HG03064 (cell line): ENCODE measurements around the gene SLC6A9.

Experiments
- ATAC-seq: cut with Tn5 transposase; IDR thresholded peaks from one replicate; pipeline ENCODE4 v1.9.1; 2021; ENCODE audit warnings: low read depth; ENCODE audit not compliant: unreplicated experiment

SLC6A9 gene

GRCh38 chr1:43990271-43991199 is 40.7 kb downstream of the SLC6A9 start:
- ATAC-seq = no peak

DNA sequence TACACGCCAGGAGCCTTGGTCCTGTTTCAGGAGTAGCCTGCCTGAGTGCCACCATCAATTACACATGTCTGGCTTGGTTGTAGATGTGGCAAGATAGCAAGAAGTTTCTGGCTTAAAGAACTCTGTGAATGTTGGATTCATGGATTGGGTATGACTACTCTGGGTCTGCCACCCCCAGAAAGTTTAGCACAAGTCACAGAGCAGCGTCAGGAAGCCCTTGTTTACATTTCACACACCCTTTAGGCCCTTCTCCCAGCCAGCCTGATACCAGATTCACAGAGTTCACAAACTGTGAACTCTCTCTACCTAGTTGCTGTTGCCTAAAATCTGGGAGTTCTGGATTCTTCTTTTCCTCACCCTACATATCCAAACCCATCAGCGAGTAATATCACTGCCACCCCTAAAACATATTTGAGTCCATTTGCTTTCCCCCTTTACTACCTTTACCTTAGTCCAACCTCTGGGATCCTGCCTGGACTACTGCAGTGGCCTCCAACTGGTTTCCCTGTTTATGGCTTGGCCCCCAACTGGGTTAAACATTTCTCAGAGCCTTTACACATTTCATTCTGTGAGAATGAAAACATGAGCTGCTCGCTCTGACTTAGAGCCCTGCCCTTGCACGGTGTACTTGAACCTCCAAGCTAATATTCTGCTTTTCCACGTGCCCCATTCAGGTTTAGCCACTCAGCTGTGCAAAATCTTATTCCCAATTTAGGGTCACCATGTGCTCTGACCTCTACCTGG is 43.9 kb downstream of the SLC6A9 start:
- no peak for ATAC-seq

GRCh38 chr1:43986712-43987111 is 44.5 kb downstream of the SLC6A9 start:
- ATAC-seq = no peak

DNA sequence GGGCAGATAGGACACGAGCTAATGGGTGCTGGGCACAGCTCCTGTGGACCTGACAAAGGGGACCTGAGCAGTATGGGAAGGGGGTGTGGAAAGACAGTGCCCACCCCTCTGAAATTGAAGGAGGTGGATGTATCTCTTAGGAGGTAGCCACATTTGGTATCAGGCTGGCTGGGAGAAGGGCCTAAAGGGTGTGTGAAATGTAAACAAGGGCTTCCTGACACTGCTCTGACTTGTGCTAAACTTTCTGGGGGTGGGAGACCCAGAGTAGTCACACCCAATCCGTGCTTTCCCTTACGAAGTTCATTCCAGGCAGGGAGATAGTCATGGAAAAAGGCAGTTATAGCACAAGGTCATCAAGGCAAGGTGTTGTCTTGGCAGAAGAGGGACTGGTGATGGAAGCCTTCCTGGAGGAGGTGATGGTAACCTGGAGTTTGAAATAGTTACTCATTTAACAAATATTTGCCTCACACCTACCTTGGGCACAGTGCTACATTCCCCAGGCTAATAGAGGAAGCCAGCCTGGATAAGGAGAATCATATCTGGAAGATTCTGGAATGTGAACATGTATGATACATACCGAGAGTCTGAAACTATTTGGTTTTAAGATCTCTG is 45.2 kb downstream of the SLC6A9 start:
- ATAC-seq = no peak

- no peak for ATAC-seq
Measured at GRCh38 chr1:43984855-43985254, 46.4 kb downstream of the SLC6A9 start.

DNA sequence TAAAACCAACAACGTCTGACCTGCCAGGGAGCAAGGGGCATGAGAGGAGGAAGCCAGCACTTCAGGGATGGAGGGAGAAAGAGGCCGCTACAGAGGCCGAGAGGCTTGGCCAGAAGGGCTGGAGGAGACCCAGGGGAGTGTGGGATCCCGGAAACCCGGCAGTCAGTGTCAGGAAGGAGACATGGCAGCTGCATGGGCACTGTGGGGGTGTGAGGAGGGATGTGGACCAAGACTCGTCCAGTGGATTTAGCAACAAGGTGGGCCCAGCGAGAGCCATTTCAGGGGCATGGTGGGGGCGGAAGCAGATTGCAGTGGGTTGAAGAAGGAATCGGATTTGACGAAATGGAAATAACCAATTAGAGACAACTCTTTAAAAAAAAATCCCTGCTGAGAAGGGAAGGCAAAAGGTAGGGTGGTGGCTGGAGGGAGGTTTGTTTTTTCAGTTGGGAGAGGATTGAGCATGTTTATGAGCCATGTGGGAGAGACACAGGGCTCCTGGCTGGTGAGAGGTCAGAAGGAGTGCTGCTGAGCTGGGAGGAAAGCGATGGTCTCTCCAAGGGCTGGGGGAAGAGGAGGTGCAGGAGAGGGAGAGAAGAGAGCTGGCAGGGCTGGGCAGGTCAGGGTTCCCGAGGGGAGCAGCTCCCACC is 47.9 kb downstream of the SLC6A9 start:
- no peak for ATAC-seq

DNA sequence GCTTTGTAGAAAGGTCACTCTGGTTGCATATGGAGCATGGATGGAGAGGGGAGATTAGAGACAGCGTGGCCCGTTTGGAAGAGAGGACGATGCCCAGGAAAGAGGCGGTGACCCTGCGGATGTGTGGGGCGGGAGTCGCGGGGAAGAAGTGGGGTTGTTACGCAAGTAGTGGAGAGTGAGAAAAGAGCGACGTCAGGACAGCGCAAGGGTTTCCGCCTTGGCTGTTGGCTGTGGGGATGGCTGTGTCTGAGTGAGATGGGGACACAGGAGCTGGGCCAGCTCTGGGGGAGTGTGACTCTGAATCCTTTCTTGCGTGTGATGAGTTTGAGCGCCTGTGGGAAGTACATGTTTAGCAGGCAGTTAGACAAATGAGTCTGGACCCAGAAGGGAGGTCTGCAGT is 48.5 kb downstream of the SLC6A9 start:
- no peak for ATAC-seq

DNA sequence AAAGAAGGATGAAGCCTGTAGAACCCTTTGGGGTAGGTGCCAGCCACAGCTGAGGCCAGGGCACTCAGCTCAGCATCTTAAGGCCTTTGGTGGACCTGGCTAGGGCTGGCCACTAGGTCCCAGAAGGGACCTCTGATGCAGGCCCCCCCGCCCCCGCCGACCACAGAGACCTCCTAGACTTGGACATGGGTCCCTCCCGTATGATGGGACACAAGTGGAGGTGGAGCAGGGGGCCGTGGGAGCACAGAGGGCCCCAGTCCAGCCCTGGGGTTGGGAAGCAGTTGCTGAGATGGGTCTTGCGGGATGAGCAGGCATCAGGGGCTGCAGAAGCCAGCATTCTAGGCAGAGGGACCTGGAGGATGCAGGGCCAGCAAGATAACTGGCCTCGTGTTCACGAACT is 49.0 kb downstream of the SLC6A9 start:
- no peak for ATAC-seq

GRCh38 chr1:43981636-43982035 is 49.6 kb downstream of the SLC6A9 start:
- no peak for ATAC-seq

DNA sequence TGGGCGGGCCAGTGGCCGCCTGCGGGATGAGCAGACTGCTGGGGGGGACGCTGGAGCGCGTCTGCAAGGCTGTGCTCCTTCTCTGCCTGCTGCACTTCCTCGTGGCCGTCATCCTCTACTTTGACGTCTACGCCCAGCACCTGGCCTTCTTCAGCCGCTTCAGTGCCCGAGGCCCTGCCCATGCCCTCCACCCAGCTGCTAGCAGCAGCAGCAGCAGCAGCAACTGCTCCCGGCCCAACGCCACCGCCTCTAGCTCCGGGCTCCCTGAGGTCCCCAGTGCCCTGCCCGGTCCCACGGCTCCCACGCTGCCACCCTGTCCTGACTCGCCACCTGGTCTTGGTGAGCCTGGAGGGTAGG is 50.1 kb downstream of the SLC6A9 start:
- ATAC-seq = no peak

- no peak for ATAC-seq
Measured at GRCh38 chr1:43980255-43981134, 50.8 kb downstream of the SLC6A9 start.

DNA sequence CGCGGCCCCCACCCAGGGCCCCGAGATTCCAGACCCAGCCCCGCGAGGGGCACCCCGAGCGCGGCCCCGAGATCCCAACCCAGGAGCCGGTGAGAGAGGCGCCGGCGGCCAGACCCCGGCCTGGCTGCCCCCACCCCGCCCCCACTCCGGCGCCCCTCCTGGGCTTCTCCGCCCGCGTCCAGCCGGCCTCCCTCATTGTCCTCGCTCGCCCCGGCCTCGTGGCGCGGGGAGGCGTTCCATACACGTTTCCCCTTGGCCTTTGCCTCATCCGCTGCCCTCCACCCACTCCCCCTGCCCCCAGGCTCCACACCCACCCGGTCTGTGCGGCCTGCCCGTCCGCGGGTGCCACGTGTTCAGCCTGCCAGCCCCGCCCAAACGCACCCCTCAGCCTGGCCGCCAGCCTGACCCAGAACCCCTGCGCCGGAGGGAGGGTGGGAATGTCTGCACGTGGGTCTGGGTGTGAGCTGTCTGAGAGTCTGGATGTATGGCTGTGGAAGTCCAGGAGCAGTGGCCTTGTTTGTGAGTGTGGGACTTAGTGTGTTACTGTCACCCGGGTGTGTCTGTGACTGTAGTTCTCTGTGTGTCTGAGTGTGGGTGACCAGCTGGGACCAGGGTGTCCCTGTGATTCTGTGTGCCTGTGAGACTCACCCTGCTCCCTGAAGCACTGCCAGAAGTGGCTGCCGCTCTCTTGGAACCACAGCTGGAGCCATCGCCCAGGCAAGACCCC is 51.6 kb downstream of the SLC6A9 start:
- ATAC-seq = no peak

DNA sequence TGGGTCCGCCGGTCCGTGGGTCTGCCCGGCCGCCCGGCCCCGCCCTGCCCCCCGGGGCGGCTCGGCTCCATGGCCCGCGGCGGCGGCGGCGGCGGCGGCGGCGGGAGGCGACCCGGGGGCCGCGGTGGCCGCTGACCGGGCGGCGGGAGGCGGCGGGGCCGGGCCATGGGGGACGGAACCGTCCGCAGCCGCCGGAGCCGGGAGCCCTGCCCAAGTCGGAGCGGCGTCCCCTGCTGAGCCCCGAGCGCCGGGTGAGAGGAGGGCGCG is 52.1 kb downstream of the SLC6A9 start:
- ATAC-seq = no peak

DNA sequence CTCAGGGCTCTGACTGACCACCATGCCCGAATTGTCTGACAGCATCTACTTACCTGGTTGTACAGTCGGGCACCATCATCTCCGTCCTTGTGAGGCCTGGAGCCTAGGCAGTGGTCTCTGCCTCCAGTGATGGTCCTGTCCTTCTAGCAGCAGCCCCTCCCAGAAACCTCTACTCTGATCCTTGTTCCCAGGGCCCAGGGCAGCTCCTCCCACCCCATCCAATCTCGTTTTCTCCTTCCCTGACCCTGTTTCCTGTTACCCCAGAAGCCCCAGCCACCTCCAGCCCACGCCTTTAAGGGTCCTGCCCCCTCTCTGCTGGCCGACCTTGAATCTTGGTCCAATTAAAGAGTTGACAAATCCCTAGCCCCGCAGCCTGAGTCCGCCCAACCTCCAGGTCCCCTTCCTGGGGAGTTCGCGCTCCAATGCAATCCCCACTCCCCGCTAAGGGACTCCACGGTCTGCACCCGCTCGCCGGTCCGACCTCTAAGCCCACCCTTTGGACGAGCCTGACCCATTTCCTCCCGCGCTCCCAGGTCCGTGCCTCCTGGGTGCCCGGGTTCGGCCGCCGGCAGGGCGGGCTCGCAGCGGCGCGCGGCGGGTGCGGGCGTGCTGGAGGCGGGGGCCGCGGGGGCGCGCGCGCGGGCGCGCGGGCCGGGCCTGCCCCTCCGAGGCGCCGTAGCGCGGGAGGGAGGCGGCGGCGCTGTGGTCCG is 52.6 kb downstream of the SLC6A9 start, which contains the start of gene B4GALT2:
B4GALT2 (plus strand) TSS at position 660 of the 710 bp plus-strand sequence. CDS start 1,951 bp downstream, outside the sequence.
- no peak for ATAC-seq

GRCh38 chr1:43978264-43978550 is 53.1 kb downstream of the SLC6A9 start:
- no peak for ATAC-seq

DNA sequence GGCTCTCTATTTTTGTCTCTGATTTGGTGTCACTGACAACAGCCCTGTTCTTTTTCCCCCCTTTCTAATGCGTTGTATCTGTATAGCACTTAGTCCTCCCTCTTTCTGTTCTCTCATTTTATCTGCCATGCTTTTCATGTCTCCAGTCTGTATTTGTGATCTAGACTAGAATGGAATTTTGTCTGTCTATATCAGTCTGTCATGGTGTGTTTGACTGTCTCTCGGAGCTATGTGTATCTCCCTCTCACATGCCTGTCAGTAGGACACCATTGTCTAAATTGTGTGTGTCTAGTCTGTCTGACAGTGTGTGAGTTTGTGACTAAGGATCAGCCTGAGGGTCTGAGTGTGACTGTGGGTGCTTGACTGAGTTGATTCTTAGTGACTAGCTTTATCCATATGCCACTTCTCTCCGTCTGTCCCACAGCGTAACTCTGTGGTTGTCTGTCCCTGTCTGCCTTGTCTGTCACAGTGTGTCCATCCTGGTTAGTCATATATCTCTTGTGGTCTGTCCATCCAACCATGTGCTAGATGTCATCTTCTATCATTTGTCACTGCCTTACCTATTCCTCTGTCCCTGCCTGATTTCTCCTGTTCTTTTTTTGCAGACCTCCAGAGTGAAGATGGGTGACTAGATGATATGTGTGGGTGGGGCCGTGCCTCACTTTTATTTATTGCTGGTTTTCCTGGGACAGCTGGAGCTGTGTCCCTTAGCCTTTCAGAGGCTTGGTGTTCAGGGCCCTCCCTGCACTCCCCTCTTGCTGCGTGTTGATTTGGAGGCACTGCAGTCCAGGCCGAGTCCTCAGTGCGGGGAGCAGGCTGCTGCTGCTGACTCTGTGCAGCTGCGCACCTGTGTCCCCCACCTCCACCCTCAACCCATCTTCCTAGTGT is 53.6 kb downstream of the SLC6A9 start:
- no peak for ATAC-seq

- ATAC-seq = no peak
Measured at GRCh38 chr1:43976890-43977289, 54.4 kb downstream of the SLC6A9 start.

DNA sequence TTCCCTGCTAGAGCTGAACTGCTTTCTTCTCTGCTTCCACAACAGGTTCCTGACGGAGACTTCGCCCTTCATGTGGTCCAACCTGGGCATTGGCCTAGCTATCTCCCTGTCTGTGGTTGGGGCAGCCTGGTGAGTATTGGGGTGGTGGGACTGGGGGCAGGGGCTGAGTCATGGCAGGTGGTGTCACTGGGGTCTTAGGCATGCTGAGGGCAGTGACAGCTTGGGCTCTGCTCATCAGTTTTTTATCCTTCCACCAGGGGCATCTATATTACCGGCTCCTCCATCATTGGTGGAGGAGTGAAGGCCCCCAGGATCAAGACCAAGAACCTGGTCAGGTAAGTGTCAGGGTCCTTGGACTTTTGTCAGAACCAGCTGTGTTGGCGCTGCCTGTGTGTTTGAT is 55.2 kb downstream of the SLC6A9 start:
- no peak for ATAC-seq
